Measurements from ENCODE around the gene ARHGEF37.

ARHGEF37 gene

DNA sequence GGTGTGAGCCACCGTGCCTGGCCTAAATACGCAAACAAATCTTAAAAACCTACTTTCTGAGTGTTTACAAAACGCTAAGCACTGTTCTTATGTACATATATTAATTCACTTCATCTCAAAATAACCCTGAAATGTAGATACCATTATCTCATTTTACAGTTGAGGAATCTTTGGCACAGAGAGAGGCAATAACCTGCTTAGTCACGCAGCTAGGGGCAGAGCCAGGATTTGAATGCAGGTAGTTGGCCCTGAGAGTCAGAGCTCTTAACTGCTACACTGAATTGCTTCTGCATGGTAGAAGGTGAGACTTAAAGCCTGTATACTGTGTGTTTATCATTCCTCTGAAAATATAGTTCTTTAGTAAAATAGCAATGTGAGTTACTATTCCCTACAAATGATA is 21.9 kb downstream of the ARHGEF37 start:
- no peak for DNase-seq

DNA sequence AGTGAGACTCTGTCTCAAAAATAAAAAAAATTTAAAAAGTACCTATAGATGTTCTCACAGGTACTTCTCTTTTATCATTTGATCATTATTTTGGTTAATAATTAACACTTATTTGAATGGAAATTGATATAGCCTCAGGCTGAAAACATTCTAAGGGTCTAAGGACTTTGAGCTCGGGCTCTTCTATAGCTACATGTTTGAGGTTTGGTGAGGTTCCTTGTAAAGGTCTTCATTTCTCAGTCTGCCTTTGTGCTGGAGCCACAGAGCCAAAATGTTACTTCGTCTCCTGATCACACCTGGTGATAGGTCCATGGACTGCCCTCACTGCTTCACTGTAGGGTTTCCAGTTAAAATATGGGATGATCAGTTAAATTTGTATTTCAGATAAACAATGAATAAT is 22.6 kb downstream of the ARHGEF37 start:
- DNase-seq = no peak

DNA sequence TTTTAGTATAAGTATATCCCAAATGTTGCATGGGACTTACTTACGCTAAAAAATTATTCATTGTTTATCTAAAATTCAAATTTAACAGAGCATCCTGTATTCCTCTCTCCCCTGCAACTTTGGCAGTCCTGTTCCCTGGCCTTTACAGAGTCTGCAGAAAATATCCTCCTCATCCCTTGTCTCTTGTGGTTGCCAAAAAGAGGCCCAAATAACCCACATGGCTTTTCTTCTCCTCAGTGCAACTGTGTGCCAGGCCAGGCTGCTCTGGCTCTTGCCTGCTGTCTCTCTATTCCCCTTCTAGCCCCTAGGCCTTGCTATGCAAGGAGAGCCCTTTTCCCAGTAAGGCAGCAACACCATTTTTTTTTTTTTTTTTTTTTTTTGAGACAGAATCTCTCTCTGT is 23.0 kb downstream of the ARHGEF37 start:
- no peak for DNase-seq

DNA sequence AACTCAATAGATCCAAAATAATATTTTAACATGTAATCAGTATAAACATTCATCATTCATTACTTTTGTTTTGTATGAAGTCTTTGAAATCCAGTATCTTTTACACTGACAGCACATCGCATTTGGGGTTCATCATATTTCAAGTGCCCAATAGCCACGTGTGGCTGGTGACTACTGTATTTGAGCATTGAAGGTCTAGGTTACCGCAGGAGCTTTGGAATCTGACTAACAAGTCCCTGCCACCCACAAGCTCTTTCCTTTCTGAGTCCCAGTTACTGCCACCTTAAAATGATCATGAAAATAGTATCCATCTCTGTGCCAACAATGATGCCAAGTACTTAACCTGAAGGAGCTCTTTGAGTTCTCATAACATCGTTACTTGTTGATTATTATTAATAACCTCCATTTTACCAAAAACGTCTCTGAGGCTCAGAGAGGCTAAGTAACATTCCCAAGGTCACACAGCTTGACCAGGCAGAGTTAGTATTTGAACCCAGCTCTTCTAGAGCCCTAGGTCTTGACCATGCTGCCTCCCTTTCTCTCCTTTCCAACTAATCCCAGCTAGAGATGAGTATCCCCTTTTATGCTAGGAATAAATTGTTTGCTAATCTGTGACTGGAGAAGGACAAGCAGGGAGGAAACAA is 24.2 kb downstream of the ARHGEF37 start:
- DNase-seq = no peak

DNA sequence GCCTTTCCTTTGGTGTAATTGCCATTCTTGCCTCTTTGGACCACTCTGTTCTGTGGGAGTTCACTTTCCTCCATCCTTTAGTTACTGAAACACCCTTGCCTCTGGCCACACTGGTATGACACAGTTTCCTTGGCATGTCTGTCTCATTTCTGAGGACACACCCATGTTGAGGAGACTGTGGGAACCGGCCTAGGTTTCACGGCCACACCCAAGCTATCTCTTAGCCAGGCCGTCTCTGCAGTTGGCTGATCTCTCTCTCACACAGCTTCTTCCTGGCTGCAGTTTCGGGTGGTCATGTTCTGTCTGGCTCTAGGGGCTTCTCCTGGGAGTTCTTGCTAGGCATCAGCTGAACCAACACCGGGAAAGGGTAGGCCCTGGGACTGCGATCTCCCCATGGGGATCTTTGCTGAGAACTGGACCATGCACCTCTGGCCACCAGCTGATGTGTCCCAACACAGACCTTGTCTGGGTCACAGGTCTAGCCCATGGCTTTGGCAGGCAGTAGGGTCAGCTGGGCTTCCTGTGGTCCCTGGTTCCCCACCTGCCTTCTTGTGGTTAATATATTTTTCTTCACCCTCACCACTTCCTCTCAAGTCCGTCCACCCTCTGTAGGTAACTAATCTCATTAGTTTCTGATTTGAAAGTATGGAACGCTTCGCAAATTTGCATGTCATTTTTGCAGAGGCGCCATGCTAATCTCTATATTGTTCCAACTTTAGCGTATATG is 24.9 kb downstream of the ARHGEF37 start:
- peak in 1 of 5 experiments; percentile 35 for DNase-seq

DNA sequence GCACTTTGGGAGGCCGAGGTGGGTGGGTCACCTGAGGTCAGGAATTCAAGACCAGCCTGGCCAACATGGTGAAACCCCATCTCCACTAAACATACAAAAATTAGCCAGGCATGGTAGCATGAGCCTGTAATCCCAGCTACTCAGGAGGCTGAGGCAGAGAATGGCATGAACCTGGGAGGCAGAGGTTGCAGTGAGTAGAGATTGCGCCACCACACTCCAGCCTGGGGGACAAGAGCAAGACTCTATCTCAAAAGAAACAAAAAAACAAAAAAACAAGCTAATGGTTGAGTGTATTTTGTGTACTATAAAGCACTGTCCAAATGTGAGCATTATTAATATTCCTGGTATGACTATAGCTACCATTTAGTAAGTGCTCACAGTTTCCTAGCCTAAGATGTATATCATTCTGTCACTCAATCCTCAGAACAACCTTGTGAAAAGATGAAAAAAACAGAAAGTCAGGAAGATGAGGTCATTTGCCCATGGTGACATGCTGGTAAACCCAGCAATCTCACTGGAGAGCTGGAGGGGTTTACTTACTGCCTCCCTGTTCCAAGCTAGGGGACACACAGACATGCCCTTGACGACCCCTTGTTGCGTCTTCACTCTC is 27.7 kb downstream of the ARHGEF37 start:
- no peak for DNase-seq

DNA sequence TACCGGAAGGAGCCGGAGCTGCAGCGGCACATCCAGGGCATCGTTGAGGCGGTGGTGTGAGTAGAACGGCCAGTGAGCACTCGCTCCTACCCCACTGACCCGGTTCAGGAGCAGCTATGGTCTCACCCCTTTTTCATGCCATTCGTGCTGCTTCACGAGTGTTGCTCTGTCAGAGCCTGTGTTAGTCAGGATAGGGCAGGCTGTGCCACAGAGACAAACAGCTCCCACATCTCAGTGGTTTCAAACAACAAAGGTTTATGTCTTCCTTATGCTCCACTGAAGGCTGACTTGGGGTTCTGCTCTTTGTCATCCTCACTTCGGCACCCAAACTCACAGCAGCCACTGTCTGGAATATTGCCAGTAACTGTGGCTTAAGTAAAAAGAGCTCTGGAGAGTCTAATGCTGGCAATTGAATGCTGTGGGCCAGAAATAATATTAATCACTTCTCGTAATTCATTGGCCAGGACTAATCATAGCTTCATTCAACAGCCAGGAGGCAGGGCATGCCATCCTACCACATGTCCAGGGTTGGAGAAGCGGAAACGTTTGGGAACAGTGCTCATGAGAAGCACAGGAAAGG is 28.4 kb downstream of the ARHGEF37 start:
- no peak for DNase-seq

DNA sequence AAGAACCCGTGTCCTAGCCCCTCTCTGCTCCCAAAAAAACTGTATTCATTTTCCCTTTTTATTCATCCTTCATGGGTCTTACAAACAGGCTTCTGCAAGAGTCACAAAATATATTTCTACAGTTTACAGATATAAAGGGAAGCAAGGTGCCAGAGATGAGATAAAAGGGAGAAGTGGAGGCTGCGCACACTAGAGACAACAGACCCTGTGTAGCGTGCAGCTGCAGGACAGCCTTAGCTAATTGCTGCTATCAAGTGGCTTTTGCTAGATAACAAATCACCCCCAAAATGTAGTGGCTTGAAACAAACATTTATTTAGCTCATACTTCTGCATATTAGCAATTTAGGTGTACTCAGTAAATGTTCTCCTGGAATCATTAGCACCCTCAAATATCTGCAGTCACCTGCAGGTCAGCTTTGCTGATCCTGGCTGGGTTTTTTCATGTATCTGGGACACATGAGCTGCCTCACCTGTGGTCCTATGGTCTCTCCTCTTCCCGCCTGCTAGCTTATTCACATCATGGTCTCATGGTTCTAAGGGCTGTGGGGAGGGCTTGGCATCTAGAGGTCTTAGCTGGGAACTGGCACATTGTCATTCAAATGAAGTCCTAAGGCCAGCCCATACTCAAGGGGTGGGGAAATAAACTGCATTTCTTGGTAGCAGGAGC is 29.4 kb downstream of the ARHGEF37 start:
- DNase-seq = no peak

DNA sequence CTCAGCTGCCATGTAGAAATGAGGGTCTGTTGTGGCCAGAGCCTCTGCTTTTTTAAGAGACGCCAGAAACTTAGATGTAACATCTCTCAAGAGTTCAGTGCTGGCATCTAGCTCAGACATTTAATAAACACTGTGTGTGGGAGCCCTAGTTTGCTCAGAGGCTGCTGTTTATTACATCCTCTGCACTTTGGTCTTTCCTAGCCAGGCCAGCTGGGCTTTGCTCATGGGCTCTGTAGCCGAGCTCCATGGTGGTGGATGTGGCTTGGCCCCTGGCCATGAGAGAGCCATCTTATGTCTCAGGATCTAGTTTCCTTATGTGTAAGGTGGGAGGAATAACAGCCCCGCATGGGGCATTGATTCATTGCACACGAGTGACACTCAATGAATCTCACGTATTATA is 30.0 kb downstream of the ARHGEF37 start:
- DNase-seq = no peak

DNA sequence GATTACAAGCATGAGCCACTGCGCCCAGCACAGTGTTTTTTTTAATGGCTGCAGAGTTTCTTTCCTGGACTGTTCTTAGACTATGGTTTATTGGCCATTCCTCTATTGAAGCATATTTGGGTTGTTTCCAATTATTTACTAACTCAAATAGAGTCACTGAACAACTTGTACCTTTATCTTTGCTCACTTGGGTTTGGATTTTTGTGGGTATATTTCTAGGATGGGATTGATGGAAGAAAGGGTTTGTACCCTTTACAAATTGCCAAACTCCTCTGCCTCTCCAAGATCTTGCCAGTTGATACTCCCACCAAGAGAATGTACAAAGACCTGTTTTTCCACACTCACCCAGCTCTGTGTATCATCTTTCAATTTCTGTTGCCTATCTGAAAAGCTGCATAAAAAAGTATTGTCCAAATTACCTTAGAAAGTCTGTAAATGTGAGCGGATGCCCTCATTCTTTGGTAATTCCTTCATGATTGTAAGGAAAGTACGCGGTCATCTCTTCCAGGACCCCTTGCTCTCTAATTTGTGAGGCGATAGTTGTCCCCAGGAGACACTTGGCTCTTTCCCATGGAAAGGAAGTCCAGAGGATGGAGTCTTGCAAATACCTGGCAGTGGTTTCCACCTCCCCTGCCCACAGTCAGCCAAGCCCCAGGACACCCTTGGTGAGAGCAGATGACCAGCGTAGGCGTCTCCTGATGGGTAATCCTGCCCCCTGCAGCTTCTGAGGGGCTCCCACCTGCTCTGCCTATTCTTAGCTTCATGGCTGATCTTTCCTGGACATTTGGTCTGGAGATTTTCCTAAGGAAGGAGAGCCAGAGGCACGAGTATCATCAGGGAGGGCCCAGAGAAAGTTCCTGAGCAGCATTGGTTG is 33.0 kb downstream of the ARHGEF37 start:
- DNase-seq = no peak

DNA sequence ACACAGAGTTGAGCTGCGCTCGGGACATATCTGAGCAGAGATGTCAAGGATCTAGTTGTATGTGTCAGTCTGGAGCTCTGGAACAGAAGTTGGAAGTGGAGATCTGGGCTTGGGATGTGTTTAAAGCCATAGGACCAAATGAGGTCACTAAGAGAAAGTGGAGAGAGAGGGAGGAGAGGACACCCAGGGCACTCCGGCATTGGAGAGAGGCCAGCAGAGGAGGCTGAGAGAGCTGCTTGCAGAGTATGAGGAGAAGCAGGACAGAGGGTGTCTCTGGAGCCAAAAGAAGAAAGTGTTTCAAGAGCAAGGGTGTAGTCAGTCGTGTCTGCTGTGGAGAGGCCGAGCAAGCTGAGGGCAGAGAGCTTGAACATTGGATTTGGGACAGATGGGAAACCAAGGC is 34.7 kb downstream of the ARHGEF37 start:
- no peak for DNase-seq

DNA sequence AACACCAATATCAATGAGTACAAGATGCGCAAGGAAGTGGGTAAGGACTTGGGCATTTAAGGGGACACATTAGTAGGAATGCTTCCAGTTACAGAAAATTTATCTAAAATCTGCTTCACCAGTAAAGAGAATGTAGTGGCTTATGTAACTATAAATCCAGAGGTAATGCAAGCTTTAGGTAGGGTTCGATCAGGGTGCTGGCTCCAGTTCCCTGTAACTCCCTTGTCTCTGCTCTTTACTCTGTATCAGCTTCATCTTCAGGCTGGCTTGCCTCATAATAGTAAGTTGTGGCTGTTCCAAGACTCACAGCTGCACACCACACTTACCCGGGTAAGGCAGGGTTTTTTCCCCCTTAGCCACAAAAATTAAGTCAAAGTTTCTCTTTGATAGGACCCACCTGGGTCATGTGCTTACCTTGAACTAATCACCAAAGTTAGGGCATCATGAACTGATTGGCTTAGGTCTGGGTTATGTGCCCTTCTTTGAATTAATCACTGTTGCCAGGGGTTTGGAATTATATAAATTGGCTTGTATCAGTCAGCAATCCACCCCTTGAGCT is 35.5 kb downstream of the ARHGEF37 start:
- peak in 1 of 5 experiments; percentile 88 for DNase-seq

DNA sequence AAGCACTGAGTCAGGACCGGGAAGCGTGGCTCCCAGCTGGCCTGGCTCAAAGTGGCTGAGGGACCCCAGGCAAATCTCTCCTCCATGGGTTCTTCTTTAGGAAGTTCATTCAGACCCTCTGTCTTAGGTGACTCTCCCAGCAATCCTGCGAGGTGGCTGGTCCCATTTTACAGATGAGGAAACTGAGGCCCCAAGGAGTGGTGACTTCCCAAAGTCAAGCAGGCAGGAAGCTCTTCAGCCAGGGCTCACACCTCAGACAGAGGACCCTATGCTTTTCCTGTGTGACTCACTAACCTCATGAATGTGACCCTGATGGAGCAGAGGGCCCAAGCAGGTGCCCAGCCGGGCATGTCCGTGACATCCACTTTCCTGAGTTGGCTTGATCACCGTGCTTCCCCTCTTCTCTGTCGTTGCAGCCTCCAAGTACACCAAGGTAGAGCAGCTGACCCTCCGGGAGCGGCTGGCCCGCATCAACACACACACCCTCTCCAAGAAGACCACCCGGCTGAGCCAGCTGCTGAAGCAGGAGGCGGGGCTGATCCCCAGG is 36.5 kb downstream of the ARHGEF37 start:
- DNase-seq = no peak

DNA sequence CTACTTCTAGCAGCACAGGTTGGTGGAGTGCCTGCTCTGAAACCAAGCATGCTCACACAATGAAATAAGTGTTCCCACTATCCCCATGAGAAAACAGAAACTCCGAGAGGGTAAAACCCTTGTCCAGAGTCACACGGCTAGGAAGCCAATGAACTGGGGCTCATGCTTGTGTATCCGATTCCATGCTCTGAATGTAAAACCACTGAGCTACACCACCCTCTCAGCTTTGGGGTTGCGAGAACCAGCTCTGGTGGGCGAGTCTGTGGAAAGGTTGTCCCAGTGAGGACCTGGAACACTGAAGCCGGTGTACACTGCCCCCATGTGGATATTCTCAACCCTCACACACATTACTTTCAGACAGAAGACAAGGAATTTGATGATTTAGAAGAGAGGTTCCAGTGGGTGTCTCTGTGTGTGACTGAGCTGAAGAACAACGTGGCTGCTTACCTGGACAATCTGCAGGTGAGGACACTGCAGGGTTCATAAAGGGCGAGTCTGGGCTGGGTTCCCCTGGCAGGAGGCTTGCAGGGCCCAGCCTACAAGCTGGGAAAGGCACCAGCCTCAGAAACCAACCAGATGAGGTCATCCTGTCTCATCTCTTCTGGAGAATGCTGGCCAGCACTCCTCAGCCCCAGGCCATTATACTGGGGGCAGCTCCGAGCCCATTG is 37.4 kb downstream of the ARHGEF37 start:
- peak in 1 of 5 experiments; percentile 56 for DNase-seq

DNA sequence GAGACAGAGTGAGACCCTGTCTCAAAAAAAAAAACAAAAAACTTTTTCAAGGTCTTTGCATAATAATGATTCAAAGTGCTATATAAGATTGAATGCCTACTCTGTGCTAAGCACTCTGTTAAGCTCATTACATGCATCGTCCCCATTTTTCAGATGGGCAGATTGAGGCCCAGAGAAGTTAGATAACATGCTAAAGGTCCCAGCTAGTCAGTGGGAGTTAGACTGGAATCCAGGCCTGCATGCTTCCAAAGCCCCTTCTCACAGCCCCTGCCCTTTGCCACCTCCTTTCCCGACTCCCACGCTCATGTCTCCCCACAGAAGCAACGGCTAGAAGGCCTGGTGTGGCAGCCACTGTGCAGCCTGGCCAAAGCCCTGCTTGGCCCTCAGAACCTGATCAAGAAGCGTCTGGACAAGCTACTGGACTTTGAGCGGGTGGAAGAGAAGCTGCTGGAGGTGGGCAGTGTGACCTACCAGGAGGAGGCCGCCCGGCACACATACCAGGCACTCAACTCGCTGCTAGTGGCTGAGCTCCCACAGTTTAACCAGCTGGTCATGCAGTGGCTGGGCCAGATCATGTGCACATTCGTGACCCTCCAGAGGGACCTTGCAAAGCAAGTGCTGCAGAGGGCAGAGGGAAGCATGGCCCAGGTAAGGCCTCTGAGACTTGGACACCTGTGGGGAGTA is 40.3 kb downstream of the ARHGEF37 start:
- no peak for DNase-seq

DNA sequence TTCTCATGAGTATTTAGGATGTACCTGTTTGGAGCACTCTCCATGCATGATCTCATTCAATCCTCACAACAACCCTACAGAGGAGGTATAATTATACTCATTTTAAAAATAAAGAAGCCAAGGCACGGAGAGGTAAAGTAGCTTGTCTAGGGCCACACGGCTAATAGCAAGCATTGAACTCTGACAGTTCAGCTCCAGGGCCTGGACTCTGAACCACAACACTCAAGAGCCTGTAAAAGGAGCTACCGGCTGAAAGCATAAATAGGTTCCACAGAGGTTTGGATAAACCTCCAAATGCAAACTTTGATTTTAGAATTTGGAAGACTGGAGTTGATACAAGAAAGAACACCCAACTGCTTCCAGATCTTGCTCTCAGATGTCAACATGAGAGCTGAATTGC is 41.2 kb downstream of the ARHGEF37 start:
- DNase-seq = no peak

DNA sequence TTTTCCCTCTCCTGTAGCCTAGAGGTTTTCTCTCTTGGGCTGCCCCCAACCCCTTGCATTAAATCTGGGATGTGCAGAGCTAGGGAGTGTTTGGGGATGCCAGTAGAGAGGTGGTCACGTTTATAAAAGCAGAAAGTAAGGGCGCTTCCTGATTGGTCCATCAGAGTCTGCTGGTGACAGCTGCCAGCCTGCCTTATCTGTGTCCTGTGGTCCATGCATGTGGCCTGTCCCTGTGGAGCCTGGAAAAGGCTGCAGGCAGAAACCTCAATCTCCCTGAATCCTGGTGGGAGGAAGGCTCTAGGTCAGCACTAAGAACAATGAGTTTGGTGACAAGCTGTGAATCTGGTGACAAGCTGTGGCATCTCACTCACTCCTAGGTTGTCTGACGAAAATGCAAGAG is 42.2 kb downstream of the ARHGEF37 start:
- DNase-seq = no peak

DNA sequence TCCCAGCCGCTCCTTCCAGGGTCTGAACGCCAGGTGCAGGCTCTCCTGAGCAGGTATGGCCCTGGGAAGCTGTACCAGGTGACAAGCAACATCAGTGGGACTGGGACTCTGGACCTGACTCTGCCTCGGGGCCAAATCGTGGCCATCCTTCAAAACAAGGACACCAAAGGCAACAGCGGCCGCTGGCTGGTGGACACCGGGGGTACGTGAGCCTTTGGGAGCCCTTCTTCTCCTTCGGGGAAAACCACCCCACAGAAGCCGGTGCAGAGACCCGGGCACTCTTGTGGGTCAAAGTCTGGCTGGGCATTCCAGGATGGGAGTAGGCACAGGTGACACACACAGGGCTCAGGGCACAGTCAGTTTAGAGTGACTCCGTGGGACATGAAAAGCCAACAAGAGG is 45.8 kb downstream of the ARHGEF37 start:
- no peak for DNase-seq

DNA sequence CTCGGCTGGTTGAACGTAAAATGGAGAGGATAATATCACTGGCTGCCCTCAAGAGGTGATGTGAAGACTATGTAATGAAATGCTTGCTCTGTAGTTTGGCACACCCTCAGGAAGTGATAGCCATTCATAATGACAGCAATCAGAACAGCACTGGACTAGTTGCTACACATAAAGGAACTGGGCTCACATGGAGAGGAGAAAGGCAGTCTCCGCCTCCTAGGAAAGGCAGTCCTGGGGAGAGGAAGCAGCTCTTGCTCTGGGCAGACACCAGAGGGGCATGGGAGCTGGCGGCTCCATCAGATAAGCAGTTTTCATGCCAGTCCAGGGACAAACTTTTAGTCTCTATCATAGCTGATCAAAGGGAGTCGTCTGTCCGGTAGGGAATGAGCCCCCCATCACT is 46.9 kb downstream of the ARHGEF37 start:
- DNase-seq = no peak

DNA sequence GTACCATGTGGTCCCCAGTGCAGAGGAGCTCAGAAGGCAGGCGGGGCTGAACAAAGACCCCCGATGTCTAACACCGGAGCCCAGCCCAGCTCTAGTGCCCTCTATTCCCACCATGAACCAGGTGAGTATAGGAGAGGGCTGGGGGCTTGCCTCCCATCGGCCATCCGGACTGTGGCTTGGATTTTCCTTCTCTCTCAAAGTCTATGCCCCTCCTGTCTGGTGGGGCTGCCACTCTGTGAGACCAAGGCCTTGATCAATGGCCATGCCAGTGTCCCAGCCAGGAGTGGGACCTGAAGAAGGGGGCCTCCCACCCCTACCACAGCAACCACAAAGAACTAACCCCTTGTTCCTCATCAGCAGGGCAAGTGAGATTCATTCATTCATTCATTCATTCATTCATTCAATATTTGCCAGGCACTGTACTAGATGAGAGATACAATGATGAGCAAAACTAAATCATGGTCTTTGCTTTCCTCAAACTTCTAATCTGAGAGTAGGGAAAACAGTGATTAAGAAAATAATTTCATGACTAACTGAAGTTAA is 47.6 kb downstream of the ARHGEF37 start:
- no peak for DNase-seq

Data from T-helper 2 cell (primary cell).